NCI-H69 (cell line): Measurements from ENCODE around the gene SCUBE2.
A peak's percentile ranks its signal among the peaks of the same experiment; 100 is the strongest.
"Not testable (repeated sequence)": the region's sequence is repeated elsewhere in the genome, so short reads cannot be mapped to it uniquely, and the experiment has no call there.

Source experiments
- DNase-seq: peaks from one replicate; lab custom pipeline; 2025; lab: John Stamatoyannopoulos, UW

The SCUBE2 gene

GRCh38 chr11:9040410-9040809, 51.0 kb downstream of the SCUBE2 start:
- DNase-seq = no peak

- DNase-seq = no peak
Observed at GRCh38 chr11:9039863-9040262, 51.5 kb downstream of the SCUBE2 start.

GRCh38 chr11:9039198-9039597, 52.2 kb downstream of the SCUBE2 start:
- DNase-seq = no peak

GRCh38 chr11:9038541-9038940, 52.9 kb downstream of the SCUBE2 start:
- no peak for DNase-seq

GRCh38 chr11:9037963-9038362, 53.4 kb downstream of the SCUBE2 start:
- no peak for DNase-seq

DNA sequence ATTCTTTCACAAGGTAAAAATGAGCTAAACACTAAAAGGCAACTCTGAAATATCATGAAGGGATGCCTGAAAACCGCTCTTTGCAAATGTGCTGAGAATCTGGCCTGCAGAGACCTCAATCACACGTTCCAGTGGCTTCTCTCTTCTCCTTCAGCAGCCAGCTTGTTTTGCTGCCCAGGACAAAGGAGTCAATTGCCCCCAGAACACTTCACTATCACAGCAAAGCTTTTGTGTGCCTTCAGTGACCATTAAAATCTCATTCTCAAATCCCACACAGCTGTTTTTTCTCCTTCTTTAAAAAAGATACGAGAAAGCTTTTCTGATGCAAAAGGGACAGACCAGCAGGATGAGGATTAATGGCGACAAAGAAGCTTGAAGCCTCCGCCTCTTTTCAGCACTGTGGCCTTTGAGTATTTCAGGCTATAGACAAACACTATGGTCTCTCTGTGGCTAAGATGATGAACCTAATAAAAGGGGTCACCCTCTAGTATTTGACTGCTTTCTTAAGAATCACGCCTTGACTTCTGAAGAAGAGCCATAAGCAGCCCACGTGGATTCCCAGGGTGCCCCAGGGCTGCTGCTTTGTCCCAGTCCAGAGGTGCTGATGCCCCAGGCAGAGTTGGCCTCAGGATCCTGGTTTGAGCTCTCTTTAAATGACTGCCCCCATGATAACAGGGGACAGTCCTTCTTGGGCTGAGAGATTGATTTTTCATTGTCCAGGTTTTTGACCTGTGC, 54.2 kb downstream of the SCUBE2 start:
- no peak for DNase-seq

- DNase-seq = peak; percentile 74
Observed at GRCh38 chr11:9030601-9031000, 60.8 kb downstream of the SCUBE2 start.

- DNase-seq = peak; percentile 26
Observed at GRCh38 chr11:9029422-9029821, 62.0 kb downstream of the SCUBE2 start.

GRCh38 chr11:9028581-9028980, 62.8 kb downstream of the SCUBE2 start:
- DNase-seq = peak; percentile 72

DNA sequence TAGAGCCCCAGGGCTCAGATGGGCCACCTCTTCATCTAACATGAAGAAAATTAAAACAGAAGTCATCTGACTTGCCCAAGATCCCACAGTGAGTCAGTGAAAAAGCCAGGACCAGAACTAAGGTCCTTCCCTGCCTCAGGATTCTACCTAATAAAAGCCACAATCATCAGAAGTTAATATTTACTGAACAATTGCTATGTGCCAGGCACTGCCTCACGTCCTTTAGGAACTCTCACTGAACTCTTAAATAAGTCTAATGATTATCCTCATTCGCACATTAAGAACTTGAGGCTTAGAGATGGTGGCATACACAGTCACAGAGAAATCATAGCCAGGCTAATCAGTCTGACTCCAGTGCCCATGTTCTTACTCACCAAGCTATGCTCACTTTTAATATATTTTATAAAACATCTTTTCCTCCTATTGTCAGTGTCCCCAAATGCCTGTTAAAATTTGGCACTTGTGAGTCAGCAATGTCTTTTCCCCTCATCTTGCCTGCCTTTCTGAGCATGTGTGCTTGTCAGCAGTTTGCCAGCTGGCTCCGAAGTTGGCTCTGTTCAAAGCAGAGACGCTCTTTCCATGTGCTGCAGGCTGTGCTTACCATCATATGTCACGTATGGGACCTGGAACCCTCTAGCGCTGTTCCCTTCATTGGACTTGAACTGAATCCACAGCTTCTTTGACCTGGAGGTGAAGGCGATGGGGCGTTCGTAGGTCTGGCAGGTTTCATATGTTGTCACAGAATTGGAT, 66.1 kb downstream of the SCUBE2 start:
- DNase-seq = no peak

DNA sequence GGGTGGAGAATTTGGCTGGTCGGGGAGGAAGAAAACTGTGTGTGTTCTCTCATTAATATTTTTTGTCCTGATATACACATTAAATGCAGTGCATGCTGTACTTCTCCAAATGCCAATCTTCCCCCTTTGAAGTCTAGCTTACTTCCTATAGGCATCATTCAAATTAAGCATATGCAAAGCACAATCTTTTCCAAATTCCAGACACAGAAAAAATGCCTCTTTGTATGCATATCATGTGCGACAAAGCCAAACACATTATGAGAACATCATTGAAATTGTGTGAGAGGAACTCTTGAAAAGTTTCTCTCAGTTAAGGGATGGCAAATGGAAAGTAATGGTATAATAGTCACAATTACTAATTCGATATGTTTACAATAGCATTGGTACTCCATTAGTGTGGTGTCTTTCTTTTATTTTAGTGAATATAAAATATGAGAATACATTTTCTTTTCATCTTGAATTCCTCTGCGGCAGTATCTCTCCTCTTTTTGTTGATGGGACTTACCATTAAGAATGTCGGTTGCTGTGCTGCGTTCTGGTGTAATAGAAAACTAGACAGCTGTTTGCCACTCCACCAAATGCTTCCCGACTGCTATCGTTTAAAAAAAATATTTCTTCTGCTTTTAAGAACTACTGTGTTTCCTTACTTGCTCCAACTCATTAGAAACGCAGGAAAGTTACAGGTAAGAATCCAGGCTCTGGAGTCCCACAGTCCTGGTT, 68.3 kb downstream of the SCUBE2 start:
- DNase-seq = no peak

- DNase-seq = no peak
Observed at GRCh38 chr11:9020916-9021315, 70.5 kb downstream of the SCUBE2 start.

DNA sequence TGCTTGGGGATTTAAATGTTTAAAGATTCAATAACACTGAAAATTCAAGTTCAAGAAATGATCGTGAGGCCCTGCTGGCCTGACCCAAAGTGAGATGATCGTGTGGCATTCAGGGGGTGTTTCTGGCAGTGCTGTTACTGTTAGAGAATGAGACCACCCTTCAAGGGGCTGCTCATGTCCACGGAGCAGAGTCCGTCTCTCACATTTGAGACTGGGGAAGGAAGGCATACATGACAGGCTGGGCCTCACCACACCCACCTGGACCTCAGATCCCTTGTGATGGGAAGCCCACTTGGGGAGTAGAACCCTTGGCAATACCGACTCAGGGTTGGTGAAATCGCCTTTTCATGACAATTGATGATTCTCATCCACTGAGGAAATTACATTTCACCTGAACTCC, 71.5 kb downstream of the SCUBE2 start:
- no peak for DNase-seq

DNA sequence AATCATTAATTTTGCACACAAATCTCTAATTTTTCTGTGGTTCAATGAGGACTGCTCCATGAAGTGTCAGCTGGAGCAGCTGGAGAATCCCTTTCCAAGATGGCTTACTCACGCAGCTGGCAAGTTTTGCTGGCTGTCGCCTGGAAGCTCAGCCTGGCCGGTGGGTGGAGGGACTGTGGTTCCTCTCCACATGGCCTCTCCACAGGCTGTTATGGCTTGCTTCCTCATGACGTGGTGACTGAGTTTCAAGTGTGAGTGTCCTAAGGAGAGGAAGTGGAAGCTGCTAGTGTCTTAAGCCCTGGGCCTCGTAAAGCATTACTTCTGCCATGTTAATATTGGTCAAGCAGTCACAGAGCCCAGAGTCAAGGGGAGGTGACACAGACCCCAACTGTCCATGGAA, 73.6 kb downstream of the SCUBE2 start:
- DNase-seq = no peak

GRCh38 chr11:9016916-9017642, 74.3 kb downstream of the SCUBE2 start:
- peak; percentile 78 for DNase-seq

DNA sequence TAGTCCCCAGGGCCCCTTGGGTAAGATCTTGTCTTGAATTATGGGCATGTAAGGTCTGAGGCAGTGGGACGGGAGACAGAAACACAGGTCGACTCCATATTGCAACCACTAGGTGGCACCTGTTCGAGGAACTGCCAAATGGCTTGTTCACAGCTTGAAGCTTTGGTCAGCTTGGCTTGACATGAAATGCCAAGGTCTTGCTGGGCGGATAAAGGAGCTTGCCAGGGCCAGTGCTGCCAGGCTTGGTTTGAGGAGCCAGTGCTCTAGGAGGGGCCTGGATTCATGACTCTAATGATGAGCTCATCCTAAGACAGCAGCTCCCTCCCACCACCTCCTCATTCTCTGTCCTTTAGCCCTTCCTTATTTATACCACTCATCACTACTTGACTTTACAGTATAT, 75.7 kb downstream of the SCUBE2 start:
- DNase-seq = peak; percentile 89

DNA sequence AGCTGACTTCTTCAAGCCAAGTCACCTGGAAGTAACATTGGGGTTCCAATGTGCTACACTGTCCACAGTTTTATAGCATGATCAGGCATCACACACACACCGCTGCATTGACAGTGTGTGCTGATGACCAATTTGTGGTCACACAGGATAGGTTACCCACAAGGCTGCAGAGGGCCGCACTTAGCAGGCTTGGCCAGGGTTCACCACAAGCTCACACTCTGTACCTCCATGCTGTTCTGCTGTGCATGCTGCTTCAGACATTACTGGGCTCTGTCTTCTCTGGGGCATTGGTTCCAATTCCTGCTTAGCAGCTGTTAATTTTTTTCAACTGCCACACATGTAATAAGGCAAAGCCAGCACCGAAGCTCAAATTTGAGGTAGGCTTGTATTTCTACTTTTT, 76.6 kb downstream of the SCUBE2 start:
- DNase-seq = no peak

- DNase-seq = no peak
Observed at GRCh38 chr11:9013373-9013772, 78.0 kb downstream of the SCUBE2 start.

DNA sequence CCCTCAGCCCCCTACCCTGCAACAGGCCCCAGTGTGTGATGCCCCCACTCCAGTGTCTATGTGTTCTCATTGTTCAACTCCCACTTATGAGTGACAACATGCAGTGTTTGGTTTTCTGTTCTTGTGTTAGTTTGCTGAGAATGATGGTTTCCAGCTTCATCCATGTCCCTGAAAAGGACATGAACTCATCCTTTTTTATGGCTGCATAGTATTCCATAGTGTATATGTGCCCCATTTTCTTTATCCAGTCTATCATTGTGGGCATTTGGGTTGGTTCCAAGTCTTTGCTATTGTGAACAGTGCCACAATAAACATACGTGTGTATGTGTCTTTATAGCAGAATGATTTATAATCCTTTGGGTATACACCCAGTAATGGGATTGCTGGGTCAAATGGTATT, 81.9 kb downstream of the SCUBE2 start:
- not testable (repeated sequence) for DNase-seq

DNA sequence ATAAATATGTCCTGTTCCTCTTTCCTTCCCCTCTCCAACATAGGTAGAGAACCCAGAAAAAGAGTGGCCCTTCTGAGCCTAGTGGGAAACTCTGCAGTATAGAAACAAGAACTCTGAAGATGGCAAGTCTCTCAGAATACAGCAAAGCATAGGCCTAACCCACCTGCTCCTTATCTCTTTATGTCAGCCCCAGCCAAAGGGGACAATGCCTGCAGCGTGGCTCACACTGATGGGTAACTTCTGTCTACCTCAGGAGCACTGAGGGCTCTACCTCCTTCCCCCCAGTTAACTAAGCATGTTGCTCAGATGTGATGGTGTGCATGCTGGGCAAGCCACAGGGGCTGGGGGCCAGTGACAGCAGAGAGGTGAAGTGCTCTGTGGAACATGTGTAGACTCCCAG, 82.7 kb downstream of the SCUBE2 start:
- no peak for DNase-seq

- DNase-seq = no peak
Observed at GRCh38 chr11:9008011-9008550, 83.3 kb downstream of the SCUBE2 start.

DNA sequence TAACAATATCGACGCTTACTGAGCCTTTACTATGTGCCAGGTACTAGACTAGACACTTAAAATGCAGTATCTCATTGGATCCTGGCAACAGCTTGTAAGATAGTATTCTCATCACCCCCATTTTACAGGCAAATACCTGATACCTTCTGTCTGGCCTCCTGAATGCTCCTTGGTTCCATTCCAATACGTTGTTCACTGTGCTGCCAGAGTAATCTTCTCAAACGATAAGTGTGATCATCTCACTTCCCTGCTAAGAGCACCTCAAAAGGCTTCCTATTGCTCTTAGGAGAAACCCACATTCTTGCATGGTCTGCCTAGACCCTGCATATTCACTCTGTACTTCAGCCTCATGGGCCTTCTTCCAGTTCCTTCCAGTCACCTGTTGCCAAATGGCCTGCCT, 86.3 kb downstream of the SCUBE2 start:
- DNase-seq = peak; percentile 45
